GM23338 (cell line): ENCODE measurements around the gene PHF21A.

Experiments
- CREB1 ChIP-seq: fragments of 250-450 bp; sonication (Bioruptor Pico); IDR thresholded peaks from 2 replicates; pipeline ENCODE4 v1.5.0; 2020; ENCODE audit warnings: low read depth, mild to moderate bottlenecking, moderate library complexity
- CTCF ChIP-seq, 2 experiments: fragments of 200-600 bp in 1 of 2; sonication (generic) in 1 of 2; conservative IDR thresholded peaks; 2 replicates each; pipeline versions ENCODE4 v1.5.1 to v1.6.1; 2016 to 2017; ENCODE audit warnings: antibody characterized with exemption in 2 of 2, low read depth in 2 of 2, mild to moderate bottlenecking in 2 of 2, moderate library complexity in 1 of 2
- EZH2 ChIP-seq: fragments of 200-600 bp; sonication (generic); IDR thresholded peaks from one replicate; pipeline ENCODE4 v1.8.0; 2017; ENCODE audit warnings: antibody characterized with exemption, mild to moderate bottlenecking, low read depth; ENCODE audit not compliant: unreplicated experiment
- JUNB ChIP-seq: IDR thresholded peaks from one replicate; pipeline ENCODE4 v1.6.1; 2016; ENCODE audit warnings: antibody characterized with exemption; ENCODE audit not compliant: unreplicated experiment
- POLR2AphosphoS5 ChIP-seq: IDR thresholded peaks from 2 replicates; pipeline ENCODE4 v1.6.1; 2016; ENCODE audit warnings: antibody characterized with exemption, low read depth
- STAT1 ChIP-seq: IDR thresholded peaks from one replicate; pipeline ENCODE4 v1.6.1; 2016; ENCODE audit warnings: antibody characterized with exemption; ENCODE audit not compliant: unreplicated experiment

GRCh38 chr11:46107408-46107718, 13.9 kb downstream of the PHF21A start:
- TF ChIP-seq CTCF (conservative IDR thresholded peaks at IDR 0.05; ENCODE audit: low read depth in 2 of 2) (no peak), CREB1 (CRISPR knock-in tag) (no peak), EZH2 (no peak), JUNB (no peak), POLR2AphosphoS5 (no peak), STAT1 (no peak)
